ENCODE measurements around the gene ASIC2. TPM values are rescaled to one million over a fixed set of nuclear protein-coding genes. Genes with fewer than 3 reads are reported as not detected.

Gene ASIC2
- total RNA-seq, 1 experiment from 2014 or later: 0.09 TPM

DNA sequence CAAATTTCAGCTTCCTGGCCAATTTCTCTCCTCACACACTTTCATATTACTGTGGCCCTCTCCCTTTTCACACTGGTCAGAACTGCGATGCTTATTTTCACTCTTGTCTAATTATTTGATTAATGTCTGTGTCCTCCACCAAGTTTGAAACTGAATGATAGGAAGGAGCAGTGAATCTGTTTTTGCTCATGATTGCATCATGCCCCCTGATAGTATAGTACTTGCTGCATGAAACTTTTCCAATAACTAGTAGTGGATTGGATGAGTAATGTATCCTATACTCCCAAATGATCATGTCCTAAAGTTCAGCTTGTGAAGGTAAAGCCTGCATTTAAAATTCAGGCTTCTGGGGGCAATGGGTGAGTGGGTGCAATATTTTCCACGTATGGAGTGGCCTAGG is 121.2 kb downstream of the ASIC2 start:
- ChIA-PET POLR2A (ENCODE audit: unreplicated experiment) (no interaction called here), CTCF (no interaction called here)
- no peak overlapping the region for H3K4me3 ChIP-seq
- no peaks in the 10 kb centered on the region for H3K4me1 ChIP-seq (replicated peaks; ENCODE audit: insufficient read depth)
- no peaks in the 10 kb centered on the region for H3F3A ChIP-seq (ENCODE audit: insufficient read depth, low read depth)
- H3K9me3 ChIP-seq (ENCODE audit: insufficient read depth, low read depth): no peaks in the 10 kb centered on the region
- H3K27me3 ChIP-seq (ENCODE audit: insufficient read depth, low read depth): peaks cover 36% of the 10 kb centered on the region
- no peaks in the 10 kb centered on the region for H3K36me3 ChIP-seq (ENCODE audit: low read depth)
- H4K20me1 ChIP-seq (ENCODE audit: insufficient read depth): no peaks in the 10 kb centered on the region
- H3K4me2 ChIP-seq: no peak overlapping the region
- no peak overlapping the region for H3K27ac ChIP-seq
- intact Hi-C loops (cut with micrococcal nuclease; ENCODE audit: unreplicated experiment): loop anchor here (10.0 kb wide), 1 partner anchor 133 kb away; no protein-coding TSS in a partner anchor
- no TSS peak for BruUV-seq (replicated peaks)
- H3K9me2 ChIP-seq (ENCODE audit: insufficient read depth): no peaks in the 10 kb centered on the region
- no peak for DNase-seq
- no peak overlapping the region for H2AFZ ChIP-seq
- TF ChIP-seq, protein P1, sequence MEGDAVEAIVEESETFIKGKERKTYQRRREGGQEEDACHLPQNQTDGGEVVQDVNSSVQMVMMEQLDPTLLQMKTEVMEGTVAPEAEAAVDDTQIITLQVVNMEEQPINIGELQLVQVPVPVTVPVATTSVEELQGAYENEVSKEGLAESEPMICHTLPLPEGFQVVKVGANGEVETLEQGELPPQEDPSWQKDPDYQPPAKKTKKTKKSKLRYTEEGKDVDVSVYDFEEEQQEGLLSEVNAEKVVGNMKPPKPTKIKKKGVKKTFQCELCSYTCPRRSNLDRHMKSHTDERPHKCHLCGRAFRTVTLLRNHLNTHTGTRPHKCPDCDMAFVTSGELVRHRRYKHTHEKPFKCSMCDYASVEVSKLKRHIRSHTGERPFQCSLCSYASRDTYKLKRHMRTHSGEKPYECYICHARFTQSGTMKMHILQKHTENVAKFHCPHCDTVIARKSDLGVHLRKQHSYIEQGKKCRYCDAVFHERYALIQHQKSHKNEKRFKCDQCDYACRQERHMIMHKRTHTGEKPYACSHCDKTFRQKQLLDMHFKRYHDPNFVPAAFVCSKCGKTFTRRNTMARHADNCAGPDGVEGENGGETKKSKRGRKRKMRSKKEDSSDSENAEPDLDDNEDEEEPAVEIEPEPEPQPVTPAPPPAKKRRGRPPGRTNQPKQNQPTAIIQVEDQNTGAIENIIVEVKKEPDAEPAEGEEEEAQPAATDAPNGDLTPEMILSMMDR (conservative IDR thresholded peaks at IDR 0.05): no peak
- no peak for TF ChIP-seq EZH2 (IDR thresholded peaks at IDR 0.05; ENCODE audit: low read depth)
- H3K79me2 ChIP-seq (ENCODE audit: low read depth): no peaks in the 10 kb centered on the region

DNA sequence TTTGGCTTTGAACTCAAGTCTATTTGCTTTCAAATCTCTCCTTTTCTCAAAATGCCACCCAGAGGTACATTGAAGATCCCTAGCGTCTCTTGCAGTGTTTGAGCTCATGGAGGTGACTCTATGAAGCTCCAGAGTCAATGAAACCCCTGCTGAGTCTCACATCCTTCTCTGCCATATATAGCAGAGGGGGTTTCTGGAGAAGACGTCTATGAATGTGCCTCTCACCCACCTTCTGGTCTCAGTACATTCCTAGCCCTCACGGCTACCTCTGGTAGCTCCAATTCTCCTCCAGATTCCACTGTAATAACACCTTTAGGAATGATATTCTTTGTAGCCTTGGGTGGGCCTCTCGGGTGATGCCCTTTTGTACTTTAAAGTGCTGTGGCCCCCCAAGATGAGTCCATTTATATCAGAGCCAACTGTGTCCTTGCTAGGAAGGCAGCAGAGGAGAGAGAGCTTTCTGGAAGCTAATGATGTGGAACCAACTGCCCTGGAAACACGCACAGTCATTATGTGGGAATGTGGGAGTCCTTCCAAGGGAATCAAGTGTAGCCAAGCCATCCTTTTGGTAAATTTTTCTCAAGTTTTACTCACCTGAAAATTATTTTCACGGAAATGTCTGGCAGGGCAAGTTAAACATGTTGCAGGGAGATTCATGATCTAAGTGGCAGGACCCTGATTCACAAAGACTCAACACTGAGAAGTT is 123.4 kb downstream of the ASIC2 start:
- POLR2A ChIA-PET (ENCODE audit: unreplicated experiment): no interaction called here

DNA sequence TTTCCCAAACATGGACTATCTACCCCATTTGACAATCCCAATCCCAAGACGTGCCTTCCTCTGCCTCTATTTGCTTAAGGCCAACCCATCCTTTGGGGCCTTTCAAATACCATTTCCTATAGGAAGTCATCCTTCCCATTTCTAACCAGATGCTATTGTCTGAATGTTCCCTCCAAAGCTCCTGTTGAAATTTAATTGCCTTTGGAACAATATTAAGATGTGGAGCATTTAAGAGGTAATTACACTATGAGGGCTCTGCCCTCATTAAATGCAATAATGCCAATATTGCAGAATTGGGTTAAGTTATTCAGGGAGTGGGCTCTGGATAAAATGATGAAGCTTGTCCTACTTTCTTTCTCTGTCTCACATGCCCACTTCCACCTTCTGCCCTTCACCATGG is 125.4 kb downstream of the ASIC2 start:
- Histone ChIP-seq H3K9me3 (ENCODE audit: insufficient read depth, low read depth) (no peaks in the 10 kb centered on the region), H2AFZ (no peak overlapping the region), H3K27me3 (ENCODE audit: insufficient read depth, low read depth) (peaks cover 27% of the 10 kb centered on the region; the same call in 1 of the 2 replicates), H3K36me3 (ENCODE audit: low read depth) (no peaks in the 10 kb centered on the region), H3F3A (ENCODE audit: insufficient read depth, low read depth) (no peaks in the 10 kb centered on the region), H3K27ac (no peak overlapping the region), H3K4me1 (replicated peaks; ENCODE audit: insufficient read depth) (no peaks in the 10 kb centered on the region), H3K79me2 (ENCODE audit: low read depth) (no peaks in the 10 kb centered on the region), H3K9me2 (ENCODE audit: insufficient read depth) (no peaks in the 10 kb centered on the region), H3K4me3 (no peak overlapping the region), H3K4me2 (no peak overlapping the region), H4K20me1 (ENCODE audit: insufficient read depth) (no peaks in the 10 kb centered on the region)
- DNase-seq: no peak
- no TSS peak for BruUV-seq (replicated peaks)
- POLR2A ChIA-PET (ENCODE audit: unreplicated experiment): interaction anchor here (0.7 kb wide), 1 partner anchor 82 kb away, joined by 10 read pairs; no protein-coding TSS in a partner anchor
- intact Hi-C loops (cut with micrococcal nuclease; ENCODE audit: unreplicated experiment): no loop called here
- TF ChIP-seq, protein P1 (conservative IDR thresholded peaks at IDR 0.05): no peak
- no peak for TF ChIP-seq EZH2 (IDR thresholded peaks at IDR 0.05; ENCODE audit: low read depth)
- CTCF ChIA-PET: no interaction called here

More for the DNA sequence above, 123.4 kb downstream of the ASIC2 start:
- H3F3A ChIP-seq (ENCODE audit: insufficient read depth, low read depth): no peaks in the 10 kb centered on the region
- H3K27me3 ChIP-seq (ENCODE audit: insufficient read depth, low read depth): peaks cover 21% of the 10 kb centered on the region; the same call in 1 of the 2 replicates
- H4K20me1 ChIP-seq (ENCODE audit: insufficient read depth): no peaks in the 10 kb centered on the region
- CTCF ChIA-PET: no interaction called here
- H3K9me3 ChIP-seq (ENCODE audit: insufficient read depth, low read depth): no peaks in the 10 kb centered on the region
- BruUV-seq (replicated peaks): no TSS peak
- H3K9me2 ChIP-seq (ENCODE audit: insufficient read depth): no peaks in the 10 kb centered on the region
- H2AFZ ChIP-seq: no peak overlapping the region
- H3K4me2 ChIP-seq: no peak overlapping the region
- no peak overlapping the region for H3K27ac ChIP-seq
- H3K4me3 ChIP-seq: no peak overlapping the region
- no peak for DNase-seq
- no peaks in the 10 kb centered on the region for H3K36me3 ChIP-seq (ENCODE audit: low read depth)
- TF ChIP-seq, protein P1 (conservative IDR thresholded peaks at IDR 0.05): no peak
- no peak for TF ChIP-seq EZH2 (IDR thresholded peaks at IDR 0.05; ENCODE audit: low read depth)
- H3K4me1 ChIP-seq (replicated peaks; ENCODE audit: insufficient read depth): no peaks in the 10 kb centered on the region
- no peaks in the 10 kb centered on the region for H3K79me2 ChIP-seq (ENCODE audit: low read depth)
- intact Hi-C loops (cut with micrococcal nuclease; ENCODE audit: unreplicated experiment): loop anchor here (10.0 kb wide), 1 partner anchor 135 kb away; no protein-coding TSS in a partner anchor
